Thoracic aorta (tissue), 2 donors: ENCODE measurements around the gene C6orf118. TPM values are rescaled to one million over a fixed set of nuclear protein-coding genes. Genes with fewer than 3 reads are reported as not detected.
A peak's percentile ranks its signal among the peaks of the same experiment; 100 is the strongest.

ENCODE experiments used
- ATAC-seq: fragments of 150-250 bp; one replicate; pipeline ENCODE4 v1.8.0; 2017; ENCODE audit warnings: low read depth; ENCODE audit not compliant: insufficient number of reproducible peaks, low FRiP score
- DNase-seq: peaks from one replicate; pipeline ENCODE4 v3.0.0-alpha.2; 2020; ENCODE audit warnings: low spot score
- H3K27ac ChIP-seq, 2 donors: fragments of 200-600 bp; sonication (generic); 1 replicate in 1 of 2; 2 replicates in 1 of 2; pipeline ENCODE4 v1.5.1; 2016; ENCODE audit warnings: mild to moderate bottlenecking in 2 of 2, moderate library complexity in 2 of 2
- H3K27me3 ChIP-seq: fragments of 200-600 bp; sonication (generic); replicated peaks from 2 replicates; pipeline ENCODE4 v1.6.0; 2016; ENCODE audit warnings: mild to moderate bottlenecking; ENCODE audit not compliant: insufficient read depth
- H3K36me3 ChIP-seq: fragments of 200-600 bp; sonication (generic); one replicate; pipeline ENCODE4 v1.5.1; 2016
- H3K4me1 ChIP-seq, 2 donors: fragments of 200-600 bp; sonication (generic); 1 replicate in 1 of 2; 2 replicates in 1 of 2; pipeline versions ENCODE4 v1.5.1 to v1.6.0; 2016; ENCODE audit warnings: low read depth in 2 of 2, mild to moderate bottlenecking in 1 of 2; ENCODE audit not compliant: control insufficient read depth in 1 of 2
- H3K4me3 ChIP-seq: fragments of 200-600 bp; sonication (generic); 2 replicates; pipeline ENCODE4 v1.5.1; 2016; ENCODE audit warnings: mild to moderate bottlenecking
- H3K9me3 ChIP-seq: fragments of 200-600 bp; sonication (generic); 2 replicates; pipeline ENCODE4 v1.5.1; 2016
- CTCF ChIP-seq: fragments of 200-600 bp; sonication (generic); IDR thresholded peaks from one replicate; pipeline ENCODE4 v1.5.1; 2019; ENCODE audit warnings: antibody characterized with exemption
- total RNA-seq, 2 donors: library from RNA; depleted of rRNA; stranded (reverse); fragments of >200 nt; gene quantifications; one replicate each; pipeline versions ENCODE4 v1.1.0 to v1.2.3, GENCODE V29; 2016

Gene C6orf118
- total RNA-seq, 2 donors from 2014 or later: not detected

- DNase-seq: no peak
- Histone ChIP-seq H3K36me3 (no peaks in the 10 kb centered on the region), H3K4me1 (no peaks in the 10 kb centered on the region), H3K27ac (no peak overlapping the region), H3K4me3 (no peak overlapping the region), H3K9me3 (no peaks in the 10 kb centered on the region), H3K27me3 (no peaks in the 10 kb centered on the region)
- ATAC-seq: no peak
- no peak for TF ChIP-seq CTCF
Measured at GRCh38 chr6:165245701-165246100, 63.7 kb downstream of the C6orf118 start.

GRCh38 chr6:165245287-165245686 lies 64.1 kb downstream of the C6orf118 start:
- H3K27ac ChIP-seq: no peak overlapping the region
- no peak for ATAC-seq

GRCh38 chr6:165244524-165245247 lies 64.7 kb downstream of the C6orf118 start:
- Histone ChIP-seq H3K27ac (no peak overlapping the region), H3K36me3 (no peaks in the 10 kb centered on the region), H3K4me1 (no peaks in the 10 kb centered on the region), H3K4me3 (no peak overlapping the region), H3K27me3 (no peaks in the 10 kb centered on the region), H3K9me3 (no peaks in the 10 kb centered on the region)
- ATAC-seq: no peak
- DNase-seq: no peak
- TF ChIP-seq CTCF: no peak

More at GRCh38 chr6:165245287-165245686, 64.1 kb downstream of the C6orf118 start:
- Histone ChIP-seq H3K36me3 (no peaks in the 10 kb centered on the region), H3K4me1 (no peaks in the 10 kb centered on the region), H3K9me3 (no peaks in the 10 kb centered on the region), H3K4me3 (no peak overlapping the region), H3K27me3 (no peaks in the 10 kb centered on the region)
- no peak for TF ChIP-seq CTCF
- no peak for DNase-seq

- no peak for TF ChIP-seq CTCF
- Histone ChIP-seq H3K9me3 (no peaks in the 10 kb centered on the region), H3K27me3 (no peaks in the 10 kb centered on the region), H3K4me3 (no peak overlapping the region), H3K36me3 (no peaks in the 10 kb centered on the region), H3K4me1 (no peaks in the 10 kb centered on the region), H3K27ac (no peak overlapping the region)
- ATAC-seq (peak; percentile 54), DNase-seq (no peak)
Measured at GRCh38 chr6:165243801-165244200, 65.6 kb downstream of the C6orf118 start.

- Histone ChIP-seq H3K4me3 (no peak overlapping the region), H3K27me3 (no peaks in the 10 kb centered on the region), H3K27ac (no peak overlapping the region), H3K9me3 (peaks cover 3% of the 10 kb centered on the region), H3K36me3 (no peaks in the 10 kb centered on the region), H3K4me1 (no peaks in the 10 kb centered on the region)
- TF ChIP-seq CTCF: no peak
- DNase-seq (no peak), ATAC-seq (no peak)
Measured at GRCh38 chr6:165236326-165236725, 73.1 kb downstream of the C6orf118 start.
